ENCODE data around the gene CALHM3. TPM values are rescaled to one million over a fixed set of nuclear protein-coding genes. Genes with fewer than 3 reads are reported as not detected.
"Not testable (repeated sequence)": the region's sequence is repeated elsewhere in the genome, so short reads cannot be mapped to it uniquely, and the experiment has no call there.

CALHM3 gene
- total and polyA plus RNA-seq, 2 donors from 2014 or later = not detected

- Histone ChIP-seq H3K4me3 (ENCODE audit: low read length in 3 of 3) (no peak overlapping the region), H3K4me1 (ENCODE audit: control insufficient read depth in 2 of 3, insufficient read depth in 2 of 3, low read depth in 1 of 3, low read length in 3 of 3) (peaks cover 0 to 2% (median 0%) of the 10 kb centered on the region in 3 donors), H3K9ac (ENCODE audit: low read length in 3 of 3) (no peak overlapping the region), H3K27me3 (ENCODE audit: control insufficient read depth, insufficient read depth, low read length) (no peaks in the 10 kb centered on the region), H3K27ac (ENCODE audit: low read depth in 2 of 2, low read length in 2 of 2) (no peak overlapping the region), H3K36me3 (ENCODE audit: control insufficient read depth in 2 of 3, insufficient read depth in 3 of 3, low read length in 3 of 3) (no peaks in the 10 kb centered on the region), H3K9me3 (ENCODE audit: control insufficient read depth in 2 of 3, insufficient read depth in 1 of 3, low read length in 3 of 3) (no peaks in the 10 kb centered on the region)
- DNase-seq (no peak), FAIRE-seq (no peak)
- no peak for TF ChIP-seq CTCF (IDR thresholded peaks at IDR 0.05; ENCODE audit: borderline replicate concordance, extremely low read depth, insufficient read depth)
- intact Hi-C loops (cut with DNase I) = loop anchor here (5.0 kb wide), 1 partner anchor 70 kb away; no protein-coding TSS in a partner anchor
Measured at GRCh38 chr10:103487410-103487708, 8.3 kb upstream of the CALHM3 start.

GRCh38 chr10:103486635-103487409 is 7.8 kb upstream of the CALHM3 start:
- H3K4me1 ChIP-seq (ENCODE audit: control insufficient read depth in 2 of 3, insufficient read depth in 2 of 3, low read depth in 1 of 3, low read length in 3 of 3); H3K36me3 ChIP-seq (ENCODE audit: control insufficient read depth in 2 of 3, insufficient read depth in 3 of 3, low read length in 3 of 3); H3K9ac ChIP-seq (ENCODE audit: low read length in 3 of 3); H3K4me3 ChIP-seq (ENCODE audit: low read length in 3 of 3); H3K27ac ChIP-seq (ENCODE audit: low read depth in 2 of 2, low read length in 2 of 2); FAIRE-seq; DNase-seq; H3K27me3 ChIP-seq (ENCODE audit: control insufficient read depth, insufficient read depth, low read length); H3K9me3 ChIP-seq (ENCODE audit: control insufficient read depth in 2 of 3, insufficient read depth in 1 of 3, low read length in 3 of 3): not testable (repeated sequence)
- intact Hi-C loops (cut with DNase I) = loop anchor here (5.0 kb wide), 1 partner anchor 70 kb away; no protein-coding TSS in a partner anchor

DNA sequence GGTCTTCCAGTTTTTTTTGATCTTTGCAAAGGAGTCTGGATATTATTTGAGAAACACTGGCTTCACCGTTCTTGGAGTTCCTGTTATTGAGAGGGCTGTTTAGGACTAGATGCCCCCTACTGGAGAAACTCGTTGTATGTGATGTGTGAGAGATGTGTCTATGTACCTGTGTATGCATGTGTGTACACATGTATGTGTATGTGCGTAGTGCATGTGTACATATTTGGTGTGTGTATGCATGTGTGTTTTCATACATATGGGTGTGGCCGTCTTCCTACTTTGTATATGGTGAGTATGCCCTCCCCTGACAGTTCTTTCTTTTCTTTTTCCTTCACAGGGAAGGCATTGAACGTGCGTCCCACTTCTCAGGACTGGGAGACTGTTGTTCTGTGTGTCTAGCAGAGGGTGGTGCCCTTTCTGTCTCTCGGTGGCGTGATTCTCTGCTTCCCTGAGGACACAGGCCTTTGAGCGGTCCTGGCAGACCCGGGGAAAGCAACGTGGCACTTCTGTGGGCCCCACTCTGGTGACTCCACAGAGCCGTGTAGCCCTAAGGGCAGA is 3.0 kb upstream of the CALHM3 start:
- no peaks in the 10 kb centered on the region for H3K27me3 ChIP-seq (ENCODE audit: control insufficient read depth, insufficient read depth, low read length)
- FAIRE-seq (peak; percentile 33), DNase-seq (peak in 2 of 5 donors; percentile 64 to 69)
- no peaks in the 10 kb centered on the region for H3K36me3 ChIP-seq (ENCODE audit: control insufficient read depth in 2 of 3, insufficient read depth in 3 of 3, low read length in 3 of 3)
- TF ChIP-seq CTCF (IDR thresholded peaks at IDR 0.05; ENCODE audit: borderline replicate concordance, extremely low read depth, insufficient read depth) = peak; percentile 27
- H3K9me3 ChIP-seq (ENCODE audit: control insufficient read depth in 2 of 3, insufficient read depth in 1 of 3, low read length in 3 of 3) = no peaks in the 10 kb centered on the region
- H3K4me3 ChIP-seq (ENCODE audit: low read length in 3 of 3) = no peak overlapping the region
- H3K27ac ChIP-seq (ENCODE audit: low read depth in 2 of 2, low read length in 2 of 2) = no peak overlapping the region
- H3K4me1 ChIP-seq (ENCODE audit: control insufficient read depth in 2 of 3, insufficient read depth in 2 of 3, low read depth in 1 of 3, low read length in 3 of 3) = no peaks in the 10 kb centered on the region
- H3K9ac ChIP-seq (ENCODE audit: low read length in 3 of 3) = no peak overlapping the region
- intact Hi-C loops (cut with DNase I) = no loop called here

- no peak overlapping the region for H3K9ac ChIP-seq (ENCODE audit: low read length in 3 of 3)
- no peak overlapping the region for H3K27ac ChIP-seq (ENCODE audit: low read depth in 2 of 2, low read length in 2 of 2)
- H3K27me3 ChIP-seq (ENCODE audit: control insufficient read depth, insufficient read depth, low read length) = no peaks in the 10 kb centered on the region
- no peak for DNase-seq
- no peak overlapping the region for H3K4me3 ChIP-seq (ENCODE audit: low read length in 3 of 3)
- no peak for TF ChIP-seq CTCF (IDR thresholded peaks at IDR 0.05; ENCODE audit: borderline replicate concordance, extremely low read depth, insufficient read depth)
- no peak for FAIRE-seq
- intact Hi-C loops (cut with DNase I) = no loop called here
- H3K9me3 ChIP-seq (ENCODE audit: control insufficient read depth in 2 of 3, insufficient read depth in 1 of 3, low read length in 3 of 3) = no peaks in the 10 kb centered on the region
- H3K36me3 ChIP-seq (ENCODE audit: control insufficient read depth in 2 of 3, insufficient read depth in 3 of 3, low read length in 3 of 3) = no peaks in the 10 kb centered on the region
- H3K4me1 ChIP-seq (ENCODE audit: control insufficient read depth in 2 of 3, insufficient read depth in 2 of 3, low read depth in 1 of 3, low read length in 3 of 3) = no peaks in the 10 kb centered on the region
Measured at GRCh38 chr10:103480521-103480920, 1.5 kb upstream of the CALHM3 start.

Data from kidney (tissue), 14 donors.